Keratinocyte (primary cell): ENCODE measurements around the gene POP5. TPM values are rescaled to one million over a fixed set of nuclear protein-coding genes. Genes with fewer than 3 reads are reported as not detected.

Source experiments
- DNase-seq: peaks from one replicate; pipeline ENCODE4 v3.0.0-alpha.2; 2011; ENCODE audit warnings: low read depth, missing footprints, low spot score
- FAIRE-seq: peaks from 2 replicates; lab custom pipeline; 2011; peaks lifted over from hg19 to GRCh38; lab: Jason Lieb, UNC
- H2AFZ ChIP-seq: 2 replicates; pipeline ENCODE4 v1.6.0; 2012; ENCODE audit warnings: low read length, control low read depth, inconsistent platforms; ENCODE audit not compliant: control insufficient read depth
- H3K27ac ChIP-seq: 2 replicates; pipeline ENCODE4 v1.5.1; 2011; ENCODE audit warnings: low read length; ENCODE audit not compliant: control insufficient read depth, insufficient read depth
- H3K27me3 ChIP-seq: 3 replicates; pipeline ENCODE4 v1.6.0; 2011; ENCODE audit warnings: low read length; ENCODE audit not compliant: control insufficient read depth, insufficient read depth; ENCODE audit errors: extremely low read depth
- H3K36me3 ChIP-seq, 2 experiments: 2 replicates in 1 of 2; 3 replicates in 1 of 2; pipeline ENCODE4 v1.5.1; 2011; ENCODE audit warnings: low read length in 2 of 2, mild to moderate bottlenecking in 1 of 2; ENCODE audit not compliant: control insufficient read depth in 2 of 2, insufficient read depth in 2 of 2; ENCODE audit errors: extremely low read depth in 1 of 2
- H3K4me1 ChIP-seq: 3 replicates; pipeline ENCODE4 v1.5.1; 2011; ENCODE audit warnings: low read length; ENCODE audit not compliant: control insufficient read depth, insufficient read depth; ENCODE audit errors: extremely low read depth
- H3K4me2 ChIP-seq: 3 replicates; pipeline ENCODE4 v1.6.0; 2011; ENCODE audit warnings: low read depth, low read length; ENCODE audit not compliant: control insufficient read depth, insufficient read depth; ENCODE audit errors: extremely low read depth
- H3K4me3 ChIP-seq, 3 experiments: fragments of 200-600 bp in 1 of 3; sonication (generic) in 1 of 3; 2 replicates in 2 of 3; 3 replicates in 1 of 3; pipeline ENCODE4 v1.5.1; 2011 to 2016; ENCODE audit warnings: low read length in 3 of 3, mild to moderate bottlenecking in 3 of 3, control low read depth in 2 of 3, inconsistent platforms in 1 of 3, low read depth in 1 of 3, mixed read lengths in 1 of 3, mixed run types in 1 of 3, moderate library complexity in 1 of 3; ENCODE audit not compliant: control insufficient read depth in 2 of 3, insufficient read depth in 2 of 3; ENCODE audit errors: extremely low read depth in 1 of 3
- H3K79me2 ChIP-seq: 2 replicates; pipeline ENCODE4 v1.6.0; 2012; ENCODE audit warnings: low read length; ENCODE audit not compliant: control insufficient read depth, insufficient read depth
- H3K9ac ChIP-seq: 3 replicates; pipeline ENCODE4 v1.6.0; 2011; ENCODE audit warnings: low read length; ENCODE audit not compliant: control insufficient read depth, insufficient read depth; ENCODE audit errors: extremely low read depth
- H3K9me1 ChIP-seq: 3 replicates; pipeline ENCODE4 v1.6.0; 2011; ENCODE audit warnings: low read length; ENCODE audit not compliant: control insufficient read depth, insufficient read depth; ENCODE audit errors: extremely low read depth
- H3K9me3 ChIP-seq: 2 replicates; pipeline ENCODE4 v1.5.1; 2012; ENCODE audit warnings: low read depth, low read length; ENCODE audit not compliant: control insufficient read depth
- H4K20me1 ChIP-seq: 3 replicates; pipeline ENCODE4 v1.6.0; 2011; ENCODE audit warnings: low read length; ENCODE audit not compliant: control insufficient read depth, insufficient read depth; ENCODE audit errors: extremely low read depth
- CTCF ChIP-seq, 3 experiments: IDR thresholded peaks in 1 of 3; conservative IDR thresholded peaks in 1 of 3; optimal IDR thresholded peaks in 1 of 3; 2 replicates in 2 of 3; 3 replicates in 1 of 3; pipeline versions ENCODE3 to v1.5.1; 2011; ENCODE audit warnings: low read length in 3 of 3, mild to moderate bottlenecking in 3 of 3, moderate library complexity in 2 of 3, control low read depth in 1 of 3, inconsistent platforms in 1 of 3; ENCODE audit not compliant: insufficient read depth in 2 of 3; ENCODE audit errors: extremely low read depth in 1 of 3
- EZH2 ChIP-seq: IDR thresholded peaks from one replicate; pipeline ENCODE4 v1.6.1; 2012; ENCODE audit warnings: inconsistent platforms, mild to moderate bottlenecking, low read length, moderate library complexity
- dilution Hi-C: fragments of 300-500 bp; cut with MboI; formaldehyde crosslinking; loops from one replicate; pipeline ENCODE4 v1.7.0; 2020; ENCODE audit warnings: low sequenced_read_pairs; ENCODE audit not compliant: extremely low pct_ligation_motif_present
- polyA plus RNA-seq, 5 experiments: library from polyadenylated mRNA; depleted of rRNA in 3 of 5; stranded (reverse) in 3 of 5; stranded (forward) in 1 of 5; unstranded in 1 of 5; fragments of >200 nt; gene quantifications; 1 replicate in 1 of 5; 2 replicates in 3 of 5; 3 replicates in 1 of 5; pipeline versions ENCODE4 v1.2.1 to v1.2.3, GENCODE V29; 2011 to 2012; ENCODE audit warnings: missing spikeins in 2 of 5, low read depth in 1 of 5, low replicate concordance in 1 of 5

The POP5 gene
- polyA plus RNA-seq, 1 donor (not counting 4 experiments of a cell fraction or from before 2014, with no cell fraction given): 105 TPM

- H3K79me2 ChIP-seq: no peaks in the 10 kb centered on the region
- H3K4me1 ChIP-seq: peaks cover 7% of the 10 kb centered on the region
- no peak overlapping the region for H3K4me2 ChIP-seq
- no peaks in the 10 kb centered on the region for H3K36me3 ChIP-seq
- no peak for DNase-seq
- no peak overlapping the region for H3K27ac ChIP-seq
- H3K9me1 ChIP-seq: no peaks in the 10 kb centered on the region
- TF ChIP-seq EZH2 (no peak), CTCF (optimal IDR thresholded peaks at IDR 0.05 in 1 of 3, IDR thresholded peaks at IDR 0.05 in 1 of 3, conservative IDR thresholded peaks at IDR 0.05 in 1 of 3; ENCODE audit: extremely low read depth in 1 of 3, insufficient read depth in 2 of 3, low read length in 3 of 3) (no peak)
- H3K4me3 ChIP-seq: no peak overlapping the region
- no peaks in the 10 kb centered on the region for H3K9me3 ChIP-seq
- no peaks in the 10 kb centered on the region for H3K27me3 ChIP-seq
- no peak overlapping the region for H2AFZ ChIP-seq
- dilution Hi-C loops: no loop called here
- H3K9ac ChIP-seq: no peak overlapping the region
- no peak for FAIRE-seq
- no peaks in the 10 kb centered on the region for H4K20me1 ChIP-seq
These were observed 5.7 kb upstream of the POP5 start for GRCh38 chr12:120586860-120587259.

GRCh38 chr12:120586206-120586605 lies 5.0 kb upstream of the POP5 start:
- no peak overlapping the region for H3K27ac ChIP-seq
- DNase-seq (no peak), FAIRE-seq (no peak)
- dilution Hi-C loops: no loop called here
- no peaks in the 10 kb centered on the region for H3K9me1 ChIP-seq
- no peaks in the 10 kb centered on the region for H3K36me3 ChIP-seq
- no peak overlapping the region for H3K4me3 ChIP-seq
- H3K79me2 ChIP-seq: no peaks in the 10 kb centered on the region
- H3K27me3 ChIP-seq: no peaks in the 10 kb centered on the region
- no peaks in the 10 kb centered on the region for H4K20me1 ChIP-seq
- peaks cover 7% of the 10 kb centered on the region for H3K4me1 ChIP-seq
- no peak overlapping the region for H2AFZ ChIP-seq
- no peak overlapping the region for H3K4me2 ChIP-seq
- no peak for TF ChIP-seq EZH2
- TF ChIP-seq CTCF (optimal IDR thresholded peaks at IDR 0.05 in 1 of 3, IDR thresholded peaks at IDR 0.05 in 1 of 3, conservative IDR thresholded peaks at IDR 0.05 in 1 of 3; ENCODE audit: extremely low read depth in 1 of 3, insufficient read depth in 2 of 3, low read length in 3 of 3): no peak
- no peak overlapping the region for H3K9ac ChIP-seq
- no peaks in the 10 kb centered on the region for H3K9me3 ChIP-seq
